Endothelial cell of umbilical vein (primary cell): ENCODE results near the gene APOBEC3A. TPM values are rescaled to one million over a fixed set of nuclear protein-coding genes. Genes with fewer than 3 reads are reported as not detected.

Experiments
- BruUV-seq: library from RNA; stranded (reverse); fragments of 400-500 nt; replicated peaks from 2 replicates; lab custom pipeline; 2021; lab: Mats Ljungman, UMichigan
- CTCF ChIA-PET: fragments of 300-600, 350-600 bp; sonication (Branson Sonifier 250); formaldehyde crosslinking; loops from one replicate; lab custom pipeline; 2021; ENCODE audit warnings: antibody characterized with exemption, inconsistent platforms; lab: Charles Lee
- POLR2A ChIA-PET: fragments of 300-600, 350-600 bp; sonication (Branson Sonifier 250); formaldehyde crosslinking; loops from one replicate; lab custom pipeline; 2021; ENCODE audit warnings: antibody characterized with exemption, inconsistent platforms; lab: Charles Lee
- DNase-seq: peaks from one replicate; pipeline ENCODE4 v3.0.0-alpha.2; 2011; ENCODE audit warnings: low read depth, low spot score
- FAIRE-seq: peaks from 2 replicates; lab custom pipeline; 2011; peaks lifted over from hg19 to GRCh38; lab: Jason Lieb, UNC
- H2AFZ ChIP-seq: 2 replicates; pipeline ENCODE4 v1.6.0; 2012; ENCODE audit warnings: low read depth, low read length, control low read depth, inconsistent platforms
- H3K27ac ChIP-seq: 2 replicates; pipeline ENCODE4 v1.5.1; 2011; ENCODE audit warnings: low read depth, mild to moderate bottlenecking, control low read depth, low read length, moderate library complexity; ENCODE audit not compliant: insufficient read depth
- H3K27me3 ChIP-seq, 2 experiments: 2 replicates each; pipeline versions ENCODE4 v1.6.0 to v1.6.1; 2011; ENCODE audit warnings: low read length in 2 of 2, mixed read lengths in 1 of 2; ENCODE audit not compliant: control insufficient read depth in 2 of 2, insufficient read depth in 2 of 2
- H3K36me3 ChIP-seq, 2 experiments: 2 replicates in 1 of 2; 3 replicates in 1 of 2; pipeline ENCODE4 v1.5.1; 2011; ENCODE audit warnings: low read length in 2 of 2, mild to moderate bottlenecking in 1 of 2, moderate library complexity in 1 of 2; ENCODE audit not compliant: control insufficient read depth in 2 of 2, insufficient read depth in 2 of 2; ENCODE audit errors: extremely low read depth in 1 of 2
- H3K4me1 ChIP-seq: 3 replicates; pipeline ENCODE4 v1.5.1; 2011; ENCODE audit warnings: mild to moderate bottlenecking, low read length; ENCODE audit not compliant: control insufficient read depth, insufficient read depth; ENCODE audit errors: extremely low read depth
- H3K4me2 ChIP-seq: 2 replicates; pipeline ENCODE4 v1.6.1; 2011; ENCODE audit warnings: low read length, control low read depth, mixed read lengths; ENCODE audit not compliant: insufficient read depth
- H3K4me3 ChIP-seq, 3 experiments: fragments of 200-600 bp in 1 of 3; sonication (generic), shearing (Covaris generic) in 1 of 3; replicated peaks in 1 of 3; 2 replicates each; pipeline ENCODE4 v1.5.1; 2011 to 2016; ENCODE audit warnings: control low read depth in 3 of 3, low read length in 3 of 3, mild to moderate bottlenecking in 2 of 3, inconsistent platforms in 1 of 3, low read depth in 1 of 3, moderate library complexity in 1 of 3; ENCODE audit not compliant: insufficient read depth in 1 of 3
- H3K79me2 ChIP-seq: 2 replicates; pipeline ENCODE4 v1.6.0; 2012; ENCODE audit warnings: low read length, inconsistent platforms; ENCODE audit not compliant: control insufficient read depth, insufficient read depth
- H3K9ac ChIP-seq: replicated peaks from 2 replicates; pipeline ENCODE3; 2011; ENCODE audit warnings: low read length, control low read depth; ENCODE audit not compliant: insufficient read depth; ENCODE audit errors: extremely low read depth
- H3K9me1 ChIP-seq: replicated peaks from 3 replicates; pipeline ENCODE4 v1.6.0; 2011; ENCODE audit warnings: mild to moderate bottlenecking, low read length; ENCODE audit not compliant: control insufficient read depth, insufficient read depth; ENCODE audit errors: extremely low read depth
- H3K9me3 ChIP-seq: replicated peaks from 2 replicates; pipeline ENCODE4 v1.5.1; 2012; ENCODE audit warnings: low read length, inconsistent platforms; ENCODE audit not compliant: control insufficient read depth, insufficient read depth
- H4K20me1 ChIP-seq: replicated peaks from 2 replicates; pipeline ENCODE3; 2011; ENCODE audit warnings: mild to moderate bottlenecking, low read length; ENCODE audit not compliant: control insufficient read depth, insufficient read depth; ENCODE audit errors: extremely low read depth
- EZH2 ChIP-seq: IDR thresholded peaks from 2 replicates; pipeline ENCODE4 v1.6.1; 2012; ENCODE audit warnings: borderline replicate concordance, low read depth, mild to moderate bottlenecking, moderate library complexity, low read length, inconsistent platforms; ENCODE audit not compliant: severe bottlenecking
- FOS ChIP-seq: IDR thresholded peaks from 2 replicates; pipeline ENCODE4 v1.6.1; 2011; ENCODE audit warnings: mild to moderate bottlenecking, low read length, moderate library complexity, borderline replicate concordance; ENCODE audit not compliant: insufficient read depth
- GATA2 ChIP-seq: IDR thresholded peaks from 2 replicates; pipeline ENCODE4 v1.7.0; 2011; ENCODE audit warnings: low read depth, mild to moderate bottlenecking, moderate library complexity, mixed read lengths, low read length; ENCODE audit not compliant: insufficient read length, insufficient read depth
- JUN ChIP-seq: IDR thresholded peaks from 2 replicates; pipeline ENCODE4 v1.6.1; 2011; ENCODE audit warnings: borderline replicate concordance, low read depth; ENCODE audit not compliant: insufficient read length, insufficient read depth
- MAX ChIP-seq: IDR thresholded peaks from 2 replicates; pipeline ENCODE4 v1.6.1; 2011; ENCODE audit not compliant: insufficient read depth, insufficient read length
- MYC ChIP-seq: IDR thresholded peaks from one replicate; pipeline ENCODE4 v1.6.1; 2011; ENCODE audit warnings: mild to moderate bottlenecking, low read depth, low read length
- POLR2A ChIP-seq: IDR thresholded peaks from 2 replicates; pipeline ENCODE4 v1.6.1; 2012; ENCODE audit warnings: low read depth, mild to moderate bottlenecking, control low read depth, low read length
- POLR2AphosphoS5 ChIP-seq: IDR thresholded peaks from 2 replicates; pipeline ENCODE4 v1.6.1; 2012; ENCODE audit warnings: low read depth, mild to moderate bottlenecking, control low read depth, low read length, moderate library complexity; ENCODE audit not compliant: insufficient read depth
- dilution Hi-C: fragments of 300-500 bp; cut with MboI; formaldehyde crosslinking; loops from one replicate; pipeline ENCODE4 v1.15.0; 2019; ENCODE audit warnings: low sequenced_read_pairs; ENCODE audit not compliant: extremely low pct_ligation_motif_present
- intact Hi-C: fragments of 100-400 bp; cut with micrococcal nuclease; formaldehyde crosslinking; loops from one replicate; pipeline ENCODE4 v1.10.0; 2022
- polyA plus RNA-seq, 4 experiments: library from polyadenylated mRNA; depleted of rRNA in 3 of 4; stranded (reverse) in 3 of 4; unstranded in 1 of 4; fragments of >200 nt; gene quantifications; 2 replicates each; pipeline versions ENCODE4 v1.2.1 to v1.2.3, GENCODE V29; 2011 to 2012; ENCODE audit warnings: missing spikeins in 1 of 4
- total RNA-seq: library from RNA; stranded (reverse); gene quantifications from 2 replicates; pipeline ENCODE4 v1.2.3, GENCODE V29; 2021
- TF ChIP-seq, protein P1 (sequence below), 2 donors: IDR thresholded peaks; 1 replicate in 1 of 2; 2 replicates in 1 of 2; pipeline ENCODE4 v1.5.1; 2011; ENCODE audit warnings: low read length in 2 of 2, mild to moderate bottlenecking in 2 of 2, moderate library complexity in 2 of 2, control low read depth in 1 of 2, inconsistent platforms in 1 of 2, low read depth in 1 of 2; ENCODE audit not compliant: insufficient read depth in 1 of 2; ENCODE audit errors: extremely low read depth in 1 of 2

The APOBEC3A gene
- total and polyA plus RNA-seq, 2 donors (not counting 3 experiments of a cell fraction or from before 2014, with no cell fraction given) = not detected

DNA sequence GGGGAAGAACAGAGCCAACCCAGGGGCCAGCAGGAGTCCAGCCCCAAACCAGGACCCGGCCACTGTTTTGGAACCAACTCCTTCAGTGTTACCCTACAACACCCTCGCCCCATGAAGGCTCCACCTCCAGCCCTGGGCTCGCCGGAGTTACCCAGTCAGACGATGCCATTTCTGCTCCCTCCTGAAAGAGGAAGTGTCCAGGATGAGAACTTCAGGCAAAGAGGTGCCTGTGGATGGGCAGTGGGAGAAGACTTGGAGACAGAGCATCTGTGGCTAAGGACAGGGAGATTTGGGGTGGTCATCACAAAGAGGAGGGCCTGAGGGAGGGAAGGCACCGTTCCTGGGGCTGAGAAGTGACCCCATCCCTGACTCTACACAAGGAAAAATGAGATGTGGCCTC is 38.7 kb downstream of the APOBEC3A start:
- BruUV-seq = no TSS peak
- POLR2A ChIA-PET = no interaction called here
- intact Hi-C loops = no loop called here

More for the DNA sequence above, 38.7 kb downstream of the APOBEC3A start:
- CTCF ChIA-PET = interaction anchor here (1.9 kb wide), 1 partner anchor 227 kb away, joined by 6 read pairs; no protein-coding TSS in a partner anchor
- TF ChIP-seq, protein P1, sequence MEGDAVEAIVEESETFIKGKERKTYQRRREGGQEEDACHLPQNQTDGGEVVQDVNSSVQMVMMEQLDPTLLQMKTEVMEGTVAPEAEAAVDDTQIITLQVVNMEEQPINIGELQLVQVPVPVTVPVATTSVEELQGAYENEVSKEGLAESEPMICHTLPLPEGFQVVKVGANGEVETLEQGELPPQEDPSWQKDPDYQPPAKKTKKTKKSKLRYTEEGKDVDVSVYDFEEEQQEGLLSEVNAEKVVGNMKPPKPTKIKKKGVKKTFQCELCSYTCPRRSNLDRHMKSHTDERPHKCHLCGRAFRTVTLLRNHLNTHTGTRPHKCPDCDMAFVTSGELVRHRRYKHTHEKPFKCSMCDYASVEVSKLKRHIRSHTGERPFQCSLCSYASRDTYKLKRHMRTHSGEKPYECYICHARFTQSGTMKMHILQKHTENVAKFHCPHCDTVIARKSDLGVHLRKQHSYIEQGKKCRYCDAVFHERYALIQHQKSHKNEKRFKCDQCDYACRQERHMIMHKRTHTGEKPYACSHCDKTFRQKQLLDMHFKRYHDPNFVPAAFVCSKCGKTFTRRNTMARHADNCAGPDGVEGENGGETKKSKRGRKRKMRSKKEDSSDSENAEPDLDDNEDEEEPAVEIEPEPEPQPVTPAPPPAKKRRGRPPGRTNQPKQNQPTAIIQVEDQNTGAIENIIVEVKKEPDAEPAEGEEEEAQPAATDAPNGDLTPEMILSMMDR (IDR thresholded peaks at IDR 0.05; ENCODE audit: extremely low read depth in 1 of 2, insufficient read depth in 1 of 2, low read depth in 1 of 2, low read length in 2 of 2) = no peak
- no peak for TF ChIP-seq GATA2
- no peak for TF ChIP-seq EZH2
- no peak for TF ChIP-seq JUN
- TF ChIP-seq MAX = no peak
- TF ChIP-seq POLR2AphosphoS5 = no peak
- TF ChIP-seq FOS = no peak
- no peak for TF ChIP-seq POLR2A
- no peak for TF ChIP-seq MYC
- Histone ChIP-seq H3K4me2 (no peak overlapping the region), H3K9me1 (no peaks in the 10 kb centered on the region), H3K27ac (no peak overlapping the region), H3K4me3 (no peak overlapping the region), H2AFZ (no peak overlapping the region), H3K4me1 (no peaks in the 10 kb centered on the region), H3K9ac (no peak overlapping the region), H3K36me3 (no peaks in the 10 kb centered on the region), H4K20me1 (no peaks in the 10 kb centered on the region), H3K9me3 (no peaks in the 10 kb centered on the region), H3K27me3 (peaks cover 0 to 6% of the 10 kb centered on the region in 2 experiments), H3K79me2 (no peaks in the 10 kb centered on the region)
- DNase-seq (no peak), FAIRE-seq (no peak)
- dilution Hi-C loops = no loop called here
